OCI-LY7 (cell line): ENCODE data around the gene NSMCE1. TPM values are rescaled to one million over a fixed set of nuclear protein-coding genes. Genes with fewer than 3 reads are reported as not detected.
A peak's percentile ranks its signal among the peaks of the same experiment; 100 is the strongest.

ENCODE experiments used
- BruUV-seq: library from RNA; stranded (reverse); fragments of 400-500 nt; replicated peaks from 2 replicates; lab custom pipeline; 2021; lab: Mats Ljungman, UMichigan
- CTCF ChIA-PET: fragments of 300-600 bp; sonication (Branson Sonifier 250); formaldehyde crosslinking; loops from one replicate; lab custom pipeline; 2022; ENCODE audit warnings: antibody characterized with exemption; ENCODE audit not compliant: unreplicated experiment; lab: Charles Lee
- POLR2A ChIA-PET: fragments of 300-600 bp; sonication (Branson Sonifier 250); formaldehyde crosslinking; loops from one replicate; lab custom pipeline; 2022; ENCODE audit warnings: antibody characterized with exemption; lab: Charles Lee
- DNase-seq: peaks from one replicate; pipeline ENCODE4 v3.0.0-alpha.2; 2015; ENCODE audit warnings: low spot score
- H2AFZ ChIP-seq: fragments of 200-600 bp; sonication (generic), shearing (Covaris generic); 2 replicates; pipeline ENCODE4 v1.6.1; 2014; ENCODE audit warnings: mild to moderate bottlenecking, antibody characterized with exemption, low read length, moderate library complexity
- H3K27ac ChIP-seq: fragments of 200-600 bp; sonication (generic); 2 replicates; pipeline ENCODE4 v1.5.1; 2014; ENCODE audit warnings: mixed run types, low read depth, mild to moderate bottlenecking, moderate library complexity, low read length, inconsistent platforms; ENCODE audit not compliant: poor library complexity, severe bottlenecking
- H3K36me3 ChIP-seq: fragments of 200-600 bp; sonication (generic); 2 replicates; pipeline ENCODE4 v1.6.1; 2014; ENCODE audit warnings: mild to moderate bottlenecking, antibody characterized with exemption, low read length, moderate library complexity, mixed read lengths; ENCODE audit not compliant: insufficient read depth
- H3K4me1 ChIP-seq: fragments of 200-600 bp; sonication (generic); 2 replicates; pipeline ENCODE4 v1.5.1; 2014; ENCODE audit warnings: mild to moderate bottlenecking, low read length; ENCODE audit not compliant: insufficient read depth, poor library complexity, severe bottlenecking
- H3K4me2 ChIP-seq: fragments of 200-600 bp; sonication (generic); 2 replicates; pipeline ENCODE4 v1.6.1; 2014; ENCODE audit warnings: mild to moderate bottlenecking, low read length
- H3K4me3 ChIP-seq: fragments of 200-600 bp; sonication (generic); 2 replicates; pipeline ENCODE4 v1.5.1; 2014; ENCODE audit warnings: mild to moderate bottlenecking, low read depth, low read length; ENCODE audit not compliant: poor library complexity, severe bottlenecking
- H3K79me2 ChIP-seq: fragments of 200-600 bp; sonication (generic); 2 replicates; pipeline ENCODE4 v1.6.1; 2016; ENCODE audit warnings: low read depth, mild to moderate bottlenecking, low read length, moderate library complexity, mixed read lengths; ENCODE audit not compliant: insufficient read depth
- H3K9me2 ChIP-seq: fragments of 200-600 bp; sonication (generic); 2 replicates; pipeline ENCODE4 v1.6.1; 2016; ENCODE audit warnings: mild to moderate bottlenecking, low read length, mixed read lengths; ENCODE audit not compliant: insufficient read depth
- H3K9me3 ChIP-seq: fragments of 200-600 bp; sonication (generic); 2 replicates; pipeline ENCODE4 v1.6.1; 2014; ENCODE audit warnings: mild to moderate bottlenecking, mixed run types, low read length, mixed read lengths
- H4K20me1 ChIP-seq: fragments of 200-600 bp; sonication (generic); 2 replicates; pipeline ENCODE4 v1.6.1; 2014; ENCODE audit warnings: mild to moderate bottlenecking, antibody characterized with exemption, low read length, moderate library complexity, mixed read lengths; ENCODE audit not compliant: insufficient read depth
- EZH2phosphoT487 ChIP-seq: fragments of 200-600 bp; sonication (generic); IDR thresholded peaks from 2 replicates; pipeline ENCODE4 v1.6.1; 2018; ENCODE audit warnings: low read depth, borderline replicate concordance, mild to moderate bottlenecking, mixed run types, antibody characterized with exemption, low read length, moderate library complexity, mixed read lengths
- intact Hi-C: fragments of 100-400 bp; cut with micrococcal nuclease; formaldehyde crosslinking; loops from one replicate; pipeline ENCODE4 v1.10.0; 2022; ENCODE audit not compliant: unreplicated experiment
- total RNA-seq, 2 experiments: library from RNA; depleted of rRNA in 1 of 2; stranded (reverse); fragments of >200 nt in 1 of 2; shearing (Covaris generic) in 1 of 2; gene quantifications; 2 replicates each; pipeline ENCODE4 v1.2.3, GENCODE V29; 2014 to 2022
- TF ChIP-seq, protein P1 (sequence below): fragments of 200-600 bp; sonication (generic); conservative IDR thresholded peaks from 2 replicates; pipeline ENCODE4 v1.5.1; 2014; ENCODE audit warnings: mild to moderate bottlenecking, antibody characterized with exemption, low read length, moderate library complexity, mixed read lengths

Gene NSMCE1
- total RNA-seq, 2 experiments from 2014 or later, result 51.1 to 84.0 TPM

DNA sequence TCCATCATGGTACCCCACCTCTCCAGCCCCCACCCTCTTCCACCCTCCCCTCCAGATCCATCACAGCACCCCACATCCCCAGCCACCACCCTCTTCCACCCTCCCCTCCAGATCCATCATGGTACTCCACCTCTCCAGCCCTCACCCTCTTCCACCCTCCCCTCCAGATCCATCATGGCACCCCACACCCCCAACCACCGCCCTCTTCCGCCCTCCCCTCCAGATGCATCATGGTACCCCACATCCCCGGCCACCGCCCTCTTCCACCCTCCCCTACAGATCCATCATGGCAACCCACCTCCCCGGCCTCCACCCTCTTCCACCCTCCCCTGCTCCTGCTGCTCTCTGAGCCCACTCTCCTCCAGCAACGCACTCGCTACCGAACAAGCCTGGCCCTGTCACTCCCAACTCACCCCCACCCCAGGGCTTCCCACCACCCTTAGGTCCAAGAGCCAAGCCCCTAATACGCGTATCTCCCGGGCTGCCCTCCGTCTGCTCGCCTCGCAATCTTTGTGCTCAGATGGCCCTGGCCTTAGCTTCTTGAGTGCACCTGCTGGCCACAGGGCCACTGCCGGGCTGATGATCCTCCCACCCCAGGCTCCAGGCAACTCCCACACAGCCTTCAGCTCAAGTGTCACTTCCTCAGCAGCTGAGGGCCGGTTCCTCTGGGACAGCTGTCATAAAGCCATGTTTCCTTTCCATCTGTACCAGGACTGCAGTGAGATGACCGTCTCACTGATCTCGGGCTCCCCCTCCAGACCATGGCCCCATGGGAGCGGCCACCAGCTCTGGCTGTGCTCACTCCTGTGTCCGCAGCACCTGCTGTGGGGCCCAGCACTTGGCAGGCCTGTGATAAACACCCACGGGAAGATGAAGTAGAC is 39.7 kb downstream of the NSMCE1 start:
- H2AFZ ChIP-seq, result no peak overlapping the region
- H3K36me3 ChIP-seq, result peaks cover 21% of the 10 kb centered on the region
- ChIA-PET POLR2A (interaction anchor here (0.6 kb wide), 1 partner anchor 131 kb away, joined by 4 read pairs; no protein-coding TSS in a partner anchor), CTCF (no interaction called here)
- TF ChIP-seq, protein P1, sequence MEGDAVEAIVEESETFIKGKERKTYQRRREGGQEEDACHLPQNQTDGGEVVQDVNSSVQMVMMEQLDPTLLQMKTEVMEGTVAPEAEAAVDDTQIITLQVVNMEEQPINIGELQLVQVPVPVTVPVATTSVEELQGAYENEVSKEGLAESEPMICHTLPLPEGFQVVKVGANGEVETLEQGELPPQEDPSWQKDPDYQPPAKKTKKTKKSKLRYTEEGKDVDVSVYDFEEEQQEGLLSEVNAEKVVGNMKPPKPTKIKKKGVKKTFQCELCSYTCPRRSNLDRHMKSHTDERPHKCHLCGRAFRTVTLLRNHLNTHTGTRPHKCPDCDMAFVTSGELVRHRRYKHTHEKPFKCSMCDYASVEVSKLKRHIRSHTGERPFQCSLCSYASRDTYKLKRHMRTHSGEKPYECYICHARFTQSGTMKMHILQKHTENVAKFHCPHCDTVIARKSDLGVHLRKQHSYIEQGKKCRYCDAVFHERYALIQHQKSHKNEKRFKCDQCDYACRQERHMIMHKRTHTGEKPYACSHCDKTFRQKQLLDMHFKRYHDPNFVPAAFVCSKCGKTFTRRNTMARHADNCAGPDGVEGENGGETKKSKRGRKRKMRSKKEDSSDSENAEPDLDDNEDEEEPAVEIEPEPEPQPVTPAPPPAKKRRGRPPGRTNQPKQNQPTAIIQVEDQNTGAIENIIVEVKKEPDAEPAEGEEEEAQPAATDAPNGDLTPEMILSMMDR, result 0 out of 2 replicates have a peak, but pooled peaks have one; percentile 20
- TF ChIP-seq EZH2phosphoT487, result no peak
- H3K4me2 ChIP-seq, result no peak overlapping the region
- peaks cover 37% of the 10 kb centered on the region for H3K4me1 ChIP-seq
- BruUV-seq, result no TSS peak
- H3K9me2 ChIP-seq, result no peaks in the 10 kb centered on the region
- intact Hi-C loops, result no loop called here
- DNase-seq, result peak; percentile 27
- H4K20me1 ChIP-seq, result no peaks in the 10 kb centered on the region
- no peak overlapping the region for H3K4me3 ChIP-seq
- no peaks in the 10 kb centered on the region for H3K79me2 ChIP-seq
- no peak overlapping the region for H3K27ac ChIP-seq
- H3K9me3 ChIP-seq, result no peaks in the 10 kb centered on the region

DNA sequence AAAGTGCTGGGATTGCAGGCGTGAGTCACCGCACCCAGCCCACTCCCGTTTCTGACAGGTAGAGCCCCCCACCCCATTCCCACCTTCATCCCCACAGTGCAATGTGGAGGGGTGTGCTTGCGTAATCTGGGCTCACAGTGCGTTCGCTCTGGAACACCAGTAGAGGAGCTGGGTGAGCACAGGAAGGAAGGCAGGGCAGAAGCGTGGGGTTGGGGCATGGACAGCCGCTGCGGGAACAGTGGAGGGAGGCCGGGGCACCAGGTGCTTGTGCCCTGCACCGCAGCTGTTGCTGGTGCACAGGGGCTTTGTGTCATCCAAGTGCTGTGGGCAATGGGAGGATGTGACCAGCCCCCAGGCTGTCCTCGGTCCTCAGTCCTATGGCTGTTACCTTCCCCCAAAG is 40.5 kb downstream of the NSMCE1 start:
- Histone ChIP-seq H3K9me3 (no peaks in the 10 kb centered on the region), H3K4me3 (no peak overlapping the region), H3K4me1 (peaks cover 29% of the 10 kb centered on the region), H3K36me3 (peaks cover 18% of the 10 kb centered on the region), H4K20me1 (no peaks in the 10 kb centered on the region), H3K9me2 (no peaks in the 10 kb centered on the region), H3K79me2 (no peaks in the 10 kb centered on the region), H3K4me2 (no peak overlapping the region), H2AFZ (no peak overlapping the region), H3K27ac (no peak overlapping the region)
- no peak for DNase-seq
- TF ChIP-seq, protein P1, result no peak
- no peak for TF ChIP-seq EZH2phosphoT487
- POLR2A ChIA-PET, result interaction anchor here (0.6 kb wide), 1 partner anchor 132 kb away, joined by 4 read pairs; no protein-coding TSS in a partner anchor
- intact Hi-C loops, result no loop called here
- no TSS peak for BruUV-seq
- CTCF ChIA-PET, result no interaction called here
